PC-3 (cell line): Measurements from ENCODE around the gene SLC44A1. TPM values are rescaled to one million over a fixed set of nuclear protein-coding genes. Genes with fewer than 3 reads are reported as not detected.

Experiments
- ATAC-seq: fragments of 200-7000 bp; cut with Tn5 transposase; 2 replicates; pipeline ENCODE4 v1.9.1; 2020; ENCODE audit warnings: mild to moderate bottlenecking, moderate library complexity
- BruUV-seq: library from RNA; stranded (reverse); fragments of 400-500 nt; replicated peaks from 2 replicates; lab custom pipeline; 2021; lab: Mats Ljungman, UMichigan
- CTCF ChIA-PET: fragments of 300-600 bp; sonication (Branson Sonifier 250); formaldehyde crosslinking; loops from one replicate; lab custom pipeline; 2022; ENCODE audit warnings: antibody characterized with exemption; lab: Charles Lee
- POLR2A ChIA-PET: fragments of 300-600 bp; sonication (Branson Sonifier 250); formaldehyde crosslinking; loops from one replicate; lab custom pipeline; 2022; ENCODE audit warnings: antibody characterized with exemption; ENCODE audit not compliant: unreplicated experiment; lab: Charles Lee
- DNase-seq: peaks from one replicate; pipeline ENCODE4 v3.0.0-alpha.2; 2015
- H2AFZ ChIP-seq: fragments of 300-600 bp; sonication (generic); 2 replicates; pipeline ENCODE4 v1.6.0; 2016; ENCODE audit warnings: antibody characterized with exemption, low read length
- H3F3A ChIP-seq: fragments of 300-600 bp; sonication (generic); one replicate; pipeline ENCODE4 v1.6.0; 2017; ENCODE audit warnings: antibody characterized with exemption, low read length, control low read depth, mild to moderate bottlenecking; ENCODE audit not compliant: unreplicated experiment
- H3K27ac ChIP-seq: fragments of 300-600 bp; sonication (generic); 2 replicates; pipeline ENCODE4 v1.5.1; 2016; ENCODE audit warnings: mild to moderate bottlenecking, low read length
- H3K27me3 ChIP-seq: fragments of 300-600 bp; sonication (generic); 2 replicates; pipeline ENCODE4 v1.6.1; 2016; ENCODE audit warnings: low read length, mixed read lengths
- H3K36me3 ChIP-seq: fragments of 300-600 bp; sonication (generic); 2 replicates; pipeline ENCODE4 v1.6.1; 2016; ENCODE audit warnings: low read depth, mixed run types, low read length, mixed read lengths
- H3K4me1 ChIP-seq: fragments of 300-600 bp; sonication (generic); 2 replicates; pipeline ENCODE4 v1.5.1; 2016; ENCODE audit warnings: low read length; ENCODE audit not compliant: insufficient read depth
- H3K4me2 ChIP-seq: fragments of 300-600 bp; sonication (generic); 2 replicates; pipeline ENCODE4 v1.6.0; 2016; ENCODE audit warnings: low read length
- H3K4me3 ChIP-seq: fragments of 300-600 bp; sonication (generic); 2 replicates; pipeline ENCODE4 v1.5.1; 2016; ENCODE audit warnings: mild to moderate bottlenecking, low read length, mixed read lengths
- H3K79me2 ChIP-seq: fragments of 300-600 bp; sonication (generic); 2 replicates; pipeline ENCODE4 v1.6.1; 2017; ENCODE audit warnings: low read length, mixed read lengths
- H3K9ac ChIP-seq: fragments of 300-600 bp; sonication (generic); 2 replicates; pipeline ENCODE4 v1.6.0; 2016; ENCODE audit warnings: mild to moderate bottlenecking, low read length
- H3K9me2 ChIP-seq: fragments of 300-600 bp; sonication (generic); replicated peaks from 2 replicates; pipeline ENCODE4 v1.6.1; 2016; ENCODE audit warnings: mixed run types, low read length, mixed read lengths
- H3K9me3 ChIP-seq: fragments of 300-600 bp; sonication (generic); 2 replicates; pipeline ENCODE4 v1.6.1; 2016; ENCODE audit warnings: low read length, mixed read lengths
- H4K20me1 ChIP-seq: fragments of 300-600 bp; sonication (generic); 2 replicates; pipeline ENCODE4 v1.6.1; 2016; ENCODE audit warnings: low read length, mixed read lengths
- CTCF ChIP-seq: fragments of 300-600 bp; sonication (generic); conservative IDR thresholded peaks from 2 replicates; pipeline ENCODE4 v1.5.1; 2017; ENCODE audit warnings: antibody characterized with exemption, low read depth, mild to moderate bottlenecking, low read length
- EZH2 ChIP-seq: fragments of 300-600 bp; sonication (generic); IDR thresholded peaks from one replicate; pipeline ENCODE4 v1.6.1; 2017; ENCODE audit warnings: antibody characterized with exemption, mild to moderate bottlenecking, low read length; ENCODE audit not compliant: unreplicated experiment
- EZH2phosphoT487 ChIP-seq: fragments of 300-600 bp; sonication (generic); IDR thresholded peaks from 2 replicates; pipeline ENCODE4 v1.6.1; 2018; ENCODE audit warnings: mild to moderate bottlenecking, antibody characterized with exemption, low read length, borderline replicate concordance
- intact Hi-C: fragments of 100-400 bp; cut with micrococcal nuclease; formaldehyde crosslinking; loops from 2 replicates; pipeline ENCODE4 v1.9.0; 2023
- total RNA-seq: library from RNA; depleted of rRNA; stranded (reverse); fragments of >200 nt; gene quantifications from 2 replicates; pipeline ENCODE4 v1.2.3, GENCODE V29; 2014

The SLC44A1 gene
- total RNA-seq, 1 experiment from 2014 or later: 16.1 TPM

- CTCF ChIA-PET: no interaction called here
- ATAC-seq (no peak), DNase-seq (no peak)
- BruUV-seq: no TSS peak
- Histone ChIP-seq H3K9me3 (no peaks in the 10 kb centered on the region), H2AFZ (no peak overlapping the region), H3K9me2 (no peaks in the 10 kb centered on the region), H3K36me3 (no peaks in the 10 kb centered on the region), H3K9ac (no peak overlapping the region), H3K4me2 (no peak overlapping the region), H3K27me3 (no peaks in the 10 kb centered on the region), H4K20me1 (no peaks in the 10 kb centered on the region), H3K79me2 (no peaks in the 10 kb centered on the region), H3K27ac (no peak overlapping the region), H3K4me3 (no peak overlapping the region), H3F3A (peaks cover 3% of the 10 kb centered on the region), H3K4me1 (no peaks in the 10 kb centered on the region)
- POLR2A ChIA-PET: no interaction called here
- intact Hi-C loops: no loop called here
- TF ChIP-seq CTCF: no peak
- TF ChIP-seq EZH2phosphoT487: no peak
- TF ChIP-seq EZH2: no peak
Observed at GRCh38 chr9:105306351-105307140, 62.1 kb downstream of the SLC44A1 start.

DNA sequence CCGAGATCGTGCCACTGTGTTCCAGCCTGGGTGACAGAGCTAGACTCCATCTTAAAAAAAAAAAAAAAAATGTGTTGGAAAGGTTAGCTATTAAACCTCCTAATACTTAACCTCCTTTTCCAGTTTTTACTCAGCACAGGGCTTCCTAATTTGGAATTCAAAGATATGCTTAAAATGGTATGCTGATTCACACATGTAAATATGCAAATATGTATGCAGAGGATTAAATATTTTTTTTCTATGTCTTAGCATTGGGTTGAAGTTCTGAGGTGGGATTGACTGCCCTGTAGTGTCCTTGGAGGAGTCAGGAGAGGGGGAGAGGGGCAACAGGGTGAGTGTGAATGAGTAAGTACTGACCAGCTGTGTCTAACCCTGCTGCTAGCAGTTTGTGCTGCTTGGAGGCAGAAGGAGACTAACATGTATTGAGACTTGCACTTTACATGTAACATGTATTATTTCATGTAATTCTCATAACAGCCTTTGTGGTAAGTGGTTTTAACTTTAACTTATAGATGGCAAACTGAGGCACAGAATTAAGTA lies 63.2 kb downstream of the SLC44A1 start:
- DNase-seq: no peak
- Histone ChIP-seq H3K79me2 (no peaks in the 10 kb centered on the region), H3K36me3 (no peaks in the 10 kb centered on the region), H3K9me3 (no peaks in the 10 kb centered on the region), H3F3A (peaks cover 3% of the 10 kb centered on the region), H2AFZ (no peak overlapping the region), H3K27me3 (no peaks in the 10 kb centered on the region), H3K4me2 (no peak overlapping the region), H3K27ac (no peak overlapping the region), H3K4me3 (no peak overlapping the region), H3K9ac (no peak overlapping the region), H3K4me1 (no peaks in the 10 kb centered on the region), H3K9me2 (no peaks in the 10 kb centered on the region), H4K20me1 (no peaks in the 10 kb centered on the region)
- POLR2A ChIA-PET: interaction anchor here (0.6 kb wide), 1 partner anchor 11 kb away, joined by 3 read pairs; no protein-coding TSS in a partner anchor
- ATAC-seq: no peak
- intact Hi-C loops: no loop called here
- no peak for TF ChIP-seq EZH2phosphoT487
- no peak for TF ChIP-seq CTCF
- TF ChIP-seq EZH2: no peak
- no TSS peak for BruUV-seq
- CTCF ChIA-PET: no interaction called here
